Fibroblast of lung (primary cell): ENCODE data around the gene SLC39A6. TPM values are rescaled to one million over a fixed set of nuclear protein-coding genes. Genes with fewer than 3 reads are reported as not detected.

Experiments
- DNase-seq, 2 donors: peaks; one replicate each; pipeline versions ENCODE4 v3.0.0 to v3.0.0-alpha.2; 2010; ENCODE audit warnings: low read depth in 2 of 2
- H2AFZ ChIP-seq: 2 replicates; pipeline ENCODE4 v1.5.1; 2012; ENCODE audit warnings: low read length, control low read depth, inconsistent platforms
- H3K27ac ChIP-seq: 2 replicates; pipeline ENCODE4 v1.5.1; 2011; ENCODE audit warnings: low read length, control low read depth; ENCODE audit not compliant: insufficient read depth
- H3K27me3 ChIP-seq: 2 replicates; pipeline ENCODE4 v1.5.1; 2011; ENCODE audit warnings: mild to moderate bottlenecking, low read length; ENCODE audit not compliant: control insufficient read depth, insufficient read depth
- H3K36me3 ChIP-seq: 2 replicates; pipeline ENCODE4 v1.5.1; 2011; ENCODE audit warnings: low read length; ENCODE audit not compliant: control insufficient read depth, insufficient read depth
- H3K4me1 ChIP-seq: 2 replicates; pipeline ENCODE4 v1.5.1; 2011; ENCODE audit warnings: low read length; ENCODE audit not compliant: control insufficient read depth, insufficient read depth; ENCODE audit errors: extremely low read depth
- H3K4me2 ChIP-seq: 2 replicates; pipeline ENCODE4 v1.5.1; 2011; ENCODE audit warnings: low read length, control low read depth; ENCODE audit not compliant: insufficient read depth; ENCODE audit errors: extremely low read depth
- H3K4me3 ChIP-seq, 4 experiments: fragments of 200-600 bp in 1 of 4; sonication (generic) in 1 of 4; replicated peaks in 1 of 4; 2 replicates each; pipeline ENCODE4 v1.5.1; 2011 to 2016; ENCODE audit warnings: low read length in 4 of 4, low read depth in 3 of 4, mild to moderate bottlenecking in 3 of 4, control low read depth in 2 of 4, inconsistent platforms in 1 of 4, mixed read lengths in 1 of 4; ENCODE audit not compliant: insufficient read depth in 1 of 4; ENCODE audit errors: control extremely low read depth in 1 of 4
- H3K79me2 ChIP-seq: 2 replicates; pipeline ENCODE4 v1.5.1; 2012; ENCODE audit warnings: mild to moderate bottlenecking, low read length, inconsistent platforms; ENCODE audit not compliant: control insufficient read depth, insufficient read depth
- H3K9ac ChIP-seq: 2 replicates; pipeline ENCODE4 v1.5.1; 2011; ENCODE audit warnings: mild to moderate bottlenecking, low read length, control low read depth; ENCODE audit not compliant: insufficient read depth
- H3K9me3 ChIP-seq: 2 replicates; pipeline ENCODE4 v1.5.1; 2012; ENCODE audit warnings: low read depth, low read length; ENCODE audit not compliant: control insufficient read depth, insufficient read depth
- H4K20me1 ChIP-seq: 2 replicates; pipeline ENCODE4 v1.5.1; 2011; ENCODE audit warnings: low read length; ENCODE audit not compliant: control insufficient read depth, insufficient read depth; ENCODE audit errors: extremely low read depth
- EZH2 ChIP-seq: IDR thresholded peaks from 2 replicates; pipeline ENCODE4 v1.5.1; 2012; ENCODE audit warnings: low read length, control low read depth, mild to moderate bottlenecking; ENCODE audit errors: missing control alignments
- polyA plus RNA-seq, 2 donors: library from polyadenylated mRNA; depleted of rRNA in 1 of 2; stranded (reverse) in 1 of 2; unstranded in 1 of 2; fragments of >200 nt; gene quantifications; 2 replicates each; pipeline ENCODE4 v1.2.1, GENCODE V29; 2011 to 2012; ENCODE audit warnings: missing spikeins in 1 of 2
- total RNA-seq: library from RNA; depleted of rRNA; stranded (reverse); fragments of >200 nt; gene quantifications from 2 replicates; pipeline ENCODE4 v1.2.1, GENCODE V29; 2014
- TF ChIP-seq, protein P1 (sequence below), 2 donors: IDR thresholded peaks in 1 of 2; conservative IDR thresholded peaks in 1 of 2; 1 replicate in 1 of 2; 2 replicates in 1 of 2; pipeline ENCODE4 v1.5.1; 2011 to 2012; ENCODE audit warnings: low read length in 2 of 2, control low read depth in 1 of 2, inconsistent platforms in 1 of 2, low read depth in 1 of 2, mild to moderate bottlenecking in 1 of 2

The SLC39A6 gene
- total and polyA plus RNA-seq, 2 donors (not counting 1 experiment from before 2014, with no cell fraction given), result 118 to 164 TPM

DNA sequence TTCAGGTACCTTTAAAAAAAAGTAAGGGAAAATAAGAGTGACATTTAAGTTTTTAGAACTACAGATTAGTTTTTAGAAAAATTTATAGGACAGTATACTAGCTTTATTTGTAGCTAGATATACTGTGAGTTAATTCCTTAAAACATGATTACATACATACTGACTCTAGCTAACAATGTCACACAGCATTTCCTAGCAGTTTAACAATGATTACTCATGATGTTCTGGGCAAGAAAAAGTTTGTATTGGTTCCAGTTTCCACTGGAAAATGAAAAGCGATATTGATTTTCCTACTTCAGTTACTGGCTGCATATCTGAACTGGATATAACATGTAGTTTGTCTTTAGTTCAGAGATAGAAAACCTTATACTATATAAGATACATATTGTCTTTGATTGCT lies 19.4 kb downstream of the SLC39A6 start:
- Histone ChIP-seq H3K79me2 (no peaks in the 10 kb centered on the region), H4K20me1 (no peaks in the 10 kb centered on the region), H3K4me3 (no peak overlapping the region), H3K27ac (no peak overlapping the region), H3K36me3 (peaks cover 9% of the 10 kb centered on the region), H3K9ac (no peak overlapping the region), H3K27me3 (no peaks in the 10 kb centered on the region), H2AFZ (no peak overlapping the region), H3K4me2 (no peak overlapping the region), H3K4me1 (no peaks in the 10 kb centered on the region), H3K9me3 (no peaks in the 10 kb centered on the region)
- TF ChIP-seq, protein P1, sequence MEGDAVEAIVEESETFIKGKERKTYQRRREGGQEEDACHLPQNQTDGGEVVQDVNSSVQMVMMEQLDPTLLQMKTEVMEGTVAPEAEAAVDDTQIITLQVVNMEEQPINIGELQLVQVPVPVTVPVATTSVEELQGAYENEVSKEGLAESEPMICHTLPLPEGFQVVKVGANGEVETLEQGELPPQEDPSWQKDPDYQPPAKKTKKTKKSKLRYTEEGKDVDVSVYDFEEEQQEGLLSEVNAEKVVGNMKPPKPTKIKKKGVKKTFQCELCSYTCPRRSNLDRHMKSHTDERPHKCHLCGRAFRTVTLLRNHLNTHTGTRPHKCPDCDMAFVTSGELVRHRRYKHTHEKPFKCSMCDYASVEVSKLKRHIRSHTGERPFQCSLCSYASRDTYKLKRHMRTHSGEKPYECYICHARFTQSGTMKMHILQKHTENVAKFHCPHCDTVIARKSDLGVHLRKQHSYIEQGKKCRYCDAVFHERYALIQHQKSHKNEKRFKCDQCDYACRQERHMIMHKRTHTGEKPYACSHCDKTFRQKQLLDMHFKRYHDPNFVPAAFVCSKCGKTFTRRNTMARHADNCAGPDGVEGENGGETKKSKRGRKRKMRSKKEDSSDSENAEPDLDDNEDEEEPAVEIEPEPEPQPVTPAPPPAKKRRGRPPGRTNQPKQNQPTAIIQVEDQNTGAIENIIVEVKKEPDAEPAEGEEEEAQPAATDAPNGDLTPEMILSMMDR (conservative IDR thresholded peaks at IDR 0.05 in 1 of 2, IDR thresholded peaks at IDR 0.05 in 1 of 2; ENCODE audit: low read depth in 1 of 2, low read length in 2 of 2), result no peak
- TF ChIP-seq EZH2, result no peak
- DNase-seq, result no peak

DNA sequence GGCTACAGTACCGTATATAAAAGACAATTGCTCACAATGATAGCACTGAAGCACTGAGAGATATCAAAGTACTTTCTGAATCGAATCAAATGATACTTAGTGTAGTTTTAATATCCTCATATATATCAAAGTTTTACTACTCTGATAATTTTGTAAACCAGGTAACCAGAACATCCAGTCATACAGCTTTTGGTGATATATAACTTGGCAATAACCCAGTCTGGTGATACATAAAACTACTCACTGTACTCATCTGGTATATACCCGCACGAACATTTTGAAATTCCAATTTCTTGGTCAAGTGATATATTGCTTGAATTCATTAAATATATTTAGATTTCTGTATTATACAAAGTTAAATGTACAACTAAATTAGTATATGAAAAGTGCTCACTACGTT lies 20.5 kb downstream of the SLC39A6 start:
- no peak for DNase-seq
- no peak for TF ChIP-seq EZH2
- TF ChIP-seq, protein P1 (conservative IDR thresholded peaks at IDR 0.05 in 1 of 2, IDR thresholded peaks at IDR 0.05 in 1 of 2; ENCODE audit: low read depth in 1 of 2, low read length in 2 of 2), result no peak
- Histone ChIP-seq H3K9ac (no peak overlapping the region), H2AFZ (no peak overlapping the region), H4K20me1 (no peaks in the 10 kb centered on the region), H3K27ac (no peak overlapping the region), H3K36me3 (peaks cover 5% of the 10 kb centered on the region), H3K4me2 (no peak overlapping the region), H3K4me3 (no peak overlapping the region), H3K27me3 (no peaks in the 10 kb centered on the region), H3K79me2 (no peaks in the 10 kb centered on the region), H3K9me3 (no peaks in the 10 kb centered on the region), H3K4me1 (no peaks in the 10 kb centered on the region)

DNA sequence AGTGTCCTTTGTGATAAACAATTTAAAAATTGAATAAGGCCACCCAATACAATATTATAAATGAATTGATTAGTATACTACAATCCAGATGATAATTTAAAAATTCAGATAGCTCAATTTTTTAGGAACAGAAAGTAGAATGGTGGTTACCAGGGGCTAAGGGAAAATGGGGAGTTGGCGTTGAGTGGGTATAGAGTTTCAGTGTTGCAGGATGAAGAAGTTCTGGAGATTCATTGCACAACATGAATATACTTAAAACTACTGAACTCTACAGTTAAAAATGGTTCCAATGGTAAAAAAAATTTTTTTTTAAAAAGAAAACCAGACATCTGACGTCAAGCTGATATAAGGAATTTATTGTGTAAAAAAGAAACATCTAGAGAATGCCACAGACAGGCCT lies 20.9 kb downstream of the SLC39A6 start:
- Histone ChIP-seq H3K9ac (no peak overlapping the region), H2AFZ (no peak overlapping the region), H3K4me3 (no peak overlapping the region), H4K20me1 (no peaks in the 10 kb centered on the region), H3K4me1 (no peaks in the 10 kb centered on the region), H3K27ac (no peak overlapping the region), H3K9me3 (no peaks in the 10 kb centered on the region), H3K79me2 (no peaks in the 10 kb centered on the region), H3K4me2 (no peak overlapping the region), H3K27me3 (no peaks in the 10 kb centered on the region), H3K36me3 (peaks cover 3% of the 10 kb centered on the region)
- DNase-seq, result no peak
- no peak for TF ChIP-seq EZH2
- TF ChIP-seq, protein P1 (conservative IDR thresholded peaks at IDR 0.05 in 1 of 2, IDR thresholded peaks at IDR 0.05 in 1 of 2; ENCODE audit: low read depth in 1 of 2, low read length in 2 of 2), result no peak
